Measurements from ENCODE around the gene TICAM1. TPM values are rescaled to one million over a fixed set of nuclear protein-coding genes. Genes with fewer than 3 reads are reported as not detected.
"Not testable (repeated sequence)": the region's sequence is repeated elsewhere in the genome, so short reads cannot be mapped to it uniquely, and the experiment has no call there.

Gene TICAM1
- total RNA-seq, 1 donor from 2014 or later: 39.4 TPM

GRCh38 chr19:4867534-4868285 is 36.2 kb upstream of the TICAM1 start, which contains the start of gene PLIN3:
TSS of gene PLIN3 (minus strand) at chr19:4867667. CDS start at chr19:4861394, 6,273 bp downstream.
- intact Hi-C loops (cut with micrococcal nuclease): loop anchor here (2.0 kb wide), 2 partner anchors 39 to 101 kb away; partner anchors contain the start of gene KDM4B
- POLR2A ChIA-PET: interaction anchor here (0.5 to 2.7 kb wide), 13 partner anchors 10 to 241 kb away, joined by 3 to 14 read pairs (median 4); partner anchors contain the start of genes FEM1A, KDM4B and TICAM1
- Mint-ChIP-seq H3K4me3 (peak within 1 kb of the TSS; percentile 85), H3K9me3 (no peaks in the 10 kb centered on the region), H3K27me3 (no peaks in the 10 kb centered on the region), H3K27ac (peak within 1 kb of the TSS; percentile 69), H3K36me3 (ENCODE audit: low read depth) (no peaks in the 10 kb centered on the region), H3K4me1 (peaks cover 30% of the 10 kb centered on the region)
- DNase-seq (peak; percentile 90), ATAC-seq (ENCODE audit: low read depth) (peak; percentile 95)
- no peak for TF ChIP-seq CTCF (IDR thresholded peaks at IDR 0.05)
- CTCF ChIA-PET: interaction anchor here (1.3 to 7.7 kb wide), 6 partner anchors 10 to 163 kb away, joined by 4 to 89 read pairs (median 12); partner anchors contain the start of gene FEM1A

DNA sequence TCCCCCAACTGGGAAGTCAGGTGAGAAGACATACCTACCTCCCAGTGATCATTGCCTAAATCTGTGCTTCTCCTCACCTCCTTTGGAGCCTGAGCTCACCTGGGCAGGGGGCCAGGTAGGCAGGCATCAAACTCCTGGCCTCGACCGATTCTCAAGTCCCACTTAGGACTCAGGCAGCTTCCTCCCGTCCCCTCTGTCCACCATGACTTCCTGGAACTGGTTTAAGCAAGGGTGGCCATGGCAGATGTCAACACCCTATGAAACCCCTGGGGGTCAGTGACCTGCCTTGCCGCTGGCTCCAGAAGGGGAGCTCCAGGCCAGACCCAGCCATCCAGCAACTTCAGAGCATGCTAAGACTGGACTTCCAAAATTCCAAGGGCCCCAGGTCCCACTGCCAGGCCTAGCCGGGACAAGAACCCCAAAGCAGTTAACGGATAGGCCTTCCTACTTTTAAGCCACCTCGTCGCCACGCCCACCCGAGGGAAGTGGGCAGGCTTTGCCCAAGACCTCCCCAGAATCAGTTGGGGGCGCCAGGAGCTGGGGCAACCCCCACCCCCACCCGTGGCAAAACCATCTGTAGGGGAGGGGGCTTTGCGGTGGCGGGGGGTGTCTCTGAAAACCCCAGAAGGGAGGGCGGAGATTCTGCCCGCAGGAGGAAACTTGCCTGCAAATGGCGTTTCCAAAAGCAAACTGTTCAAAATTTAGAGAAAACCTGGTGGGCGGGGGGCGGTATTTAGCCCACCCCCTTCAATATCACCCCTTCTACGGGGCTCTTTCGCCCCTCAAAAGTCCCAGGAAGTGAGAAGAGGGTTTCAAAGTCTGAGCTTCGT is 35.3 kb upstream of the TICAM1 start:
- no peaks in the 10 kb centered on the region for H3K9me3 Mint-ChIP-seq
- ATAC-seq (ENCODE audit: low read depth) (no peak), DNase-seq (peak; percentile 47)
- H3K4me3 Mint-ChIP-seq: peak overlapping the region; percentile 85
- TF ChIP-seq CTCF (IDR thresholded peaks at IDR 0.05): no peak
- peaks cover 34% of the 10 kb centered on the region for H3K4me1 Mint-ChIP-seq
- no peaks in the 10 kb centered on the region for H3K27me3 Mint-ChIP-seq
- peaks cover 3% of the 10 kb centered on the region for H3K36me3 Mint-ChIP-seq (ENCODE audit: low read depth)
- H3K27ac Mint-ChIP-seq: peak overlapping the region; percentile 56
- intact Hi-C loops (cut with micrococcal nuclease): loop anchor here (2.0 kb wide), 2 partner anchors 38 to 102 kb away; partner anchors contain the start of gene KDM4B
- POLR2A ChIA-PET: interaction anchor here (0.6 to 2.7 kb wide), 10 partner anchors 9 to 164 kb away, joined by 3 to 14 read pairs (median 4); partner anchors contain the start of genes FEM1A, KDM4B and TICAM1
- CTCF ChIA-PET: interaction anchor here (0.9 to 4.2 kb wide), 4 partner anchors 45 to 166 kb away, joined by 3 to 25 read pairs (median 12); partner anchors contain the start of gene FEM1A

DNA sequence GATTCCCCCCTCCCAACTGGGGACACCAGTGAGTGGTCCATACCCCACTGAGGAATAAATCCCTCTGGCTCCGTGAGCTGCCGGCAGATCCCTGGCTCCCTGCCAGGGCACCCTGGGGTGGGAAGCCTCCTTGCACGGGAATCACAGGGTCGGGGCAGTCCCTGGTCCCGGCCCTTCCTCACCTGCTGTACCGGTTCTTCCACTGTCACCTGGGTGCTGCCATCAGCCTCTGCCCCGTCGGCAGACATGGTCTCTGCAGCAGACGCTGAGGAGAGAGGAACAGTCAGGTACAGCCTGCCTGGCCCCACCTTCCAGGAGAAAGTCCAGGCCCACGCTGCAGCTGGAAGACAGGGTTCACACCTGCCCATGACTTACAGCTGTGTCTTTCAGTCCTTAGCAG is 29.6 kb upstream of the TICAM1 start:
- peaks cover 19% of the 10 kb centered on the region for H3K4me1 Mint-ChIP-seq
- no peak for DNase-seq
- no peaks in the 10 kb centered on the region for H3K9me3 Mint-ChIP-seq
- no peak overlapping the region for H3K27ac Mint-ChIP-seq
- peaks cover 32% of the 10 kb centered on the region for H3K36me3 Mint-ChIP-seq (ENCODE audit: low read depth)
- ChIA-PET POLR2A (interaction anchor here (0.6 kb wide), 1 partner anchor 9 kb away, joined by 3 read pairs; no protein-coding TSS in a partner anchor), CTCF (no interaction called here)
- no peak for ATAC-seq (ENCODE audit: low read depth)
- H3K4me3 Mint-ChIP-seq: no peak overlapping the region
- no peak for TF ChIP-seq CTCF (IDR thresholded peaks at IDR 0.05)
- intact Hi-C loops (cut with micrococcal nuclease): no loop called here
- H3K27me3 Mint-ChIP-seq: no peaks in the 10 kb centered on the region

GRCh38 chr19:4859697-4860096 is 28.2 kb upstream of the TICAM1 start:
- ChIA-PET CTCF (interaction anchor here (1.9 kb wide), 1 partner anchor 50 kb away, joined by 6 read pairs; no protein-coding TSS in a partner anchor), POLR2A (interaction anchor here (0.6 kb wide), 1 partner anchor 1905 kb away, joined by 11 read pairs; no protein-coding TSS in a partner anchor)
- H3K36me3 Mint-ChIP-seq (ENCODE audit: low read depth): peaks cover 42% of the 10 kb centered on the region
- ATAC-seq (ENCODE audit: low read depth) (no peak), DNase-seq (no peak)
- no peaks in the 10 kb centered on the region for H3K27me3 Mint-ChIP-seq
- no peak overlapping the region for H3K27ac Mint-ChIP-seq
- no peaks in the 10 kb centered on the region for H3K9me3 Mint-ChIP-seq
- TF ChIP-seq CTCF (IDR thresholded peaks at IDR 0.05): no peak
- intact Hi-C loops (cut with micrococcal nuclease): no loop called here
- peaks cover 18% of the 10 kb centered on the region for H3K4me1 Mint-ChIP-seq
- H3K4me3 Mint-ChIP-seq: no peak overlapping the region

DNA sequence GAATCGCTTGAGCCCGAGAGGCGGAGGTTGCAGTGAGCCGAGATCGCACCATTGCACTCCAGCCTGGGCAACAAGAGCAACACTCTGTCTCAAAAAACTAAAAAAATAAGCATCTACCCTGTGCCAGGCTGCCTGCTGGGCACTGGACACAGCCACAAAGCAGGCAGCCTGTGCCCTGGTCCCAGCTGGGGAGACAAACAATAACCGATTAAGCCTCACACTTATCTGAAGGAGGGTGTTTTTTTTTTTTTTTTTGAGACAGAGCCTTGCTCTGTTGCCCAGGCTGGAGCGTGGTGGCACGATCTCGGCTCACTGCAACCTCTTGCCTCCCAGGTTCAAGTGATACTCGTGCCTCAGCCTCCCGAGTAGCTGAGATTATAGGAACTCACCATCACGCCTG is 25.0 kb upstream of the TICAM1 start:
- H3K9me3 Mint-ChIP-seq; intact Hi-C loops (cut with micrococcal nuclease); DNase-seq; ATAC-seq (ENCODE audit: low read depth); H3K4me3 Mint-ChIP-seq; H3K4me1 Mint-ChIP-seq; H3K27me3 Mint-ChIP-seq; POLR2A ChIA-PET; H3K27ac Mint-ChIP-seq: not testable (repeated sequence)
- H3K36me3 Mint-ChIP-seq (ENCODE audit: low read depth): peaks cover 49% of the 10 kb centered on the region
- CTCF ChIA-PET: interaction anchor here (10.7 kb wide), 1 partner anchor 46 kb away, joined by 292 read pairs; no protein-coding TSS in a partner anchor

DNA sequence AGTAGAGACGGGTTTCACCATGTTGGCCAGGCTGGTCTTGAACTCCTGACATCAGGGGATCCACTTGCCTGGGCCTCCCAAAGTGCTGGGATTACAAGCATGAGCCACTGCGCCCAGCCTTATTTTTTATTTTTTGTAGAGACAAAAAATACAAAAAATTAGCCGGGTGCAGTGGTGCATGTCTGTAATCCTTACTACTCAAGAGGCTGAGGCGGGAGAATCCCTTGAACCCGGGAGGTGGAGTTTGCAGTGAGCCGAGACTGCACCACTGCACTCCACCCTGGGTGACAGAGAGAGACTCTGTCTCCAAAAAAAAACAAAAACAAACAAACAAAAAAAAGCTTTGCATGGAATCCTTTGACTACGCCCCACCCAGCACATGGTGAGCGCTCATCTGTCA is 22.0 kb upstream of the TICAM1 start:
- peaks cover 14% of the 10 kb centered on the region for H3K4me1 Mint-ChIP-seq
- not testable (repeated sequence) for ATAC-seq (ENCODE audit: low read depth); H3K4me3 Mint-ChIP-seq; H3K27me3 Mint-ChIP-seq; H3K9me3 Mint-ChIP-seq; DNase-seq; H3K27ac Mint-ChIP-seq
- POLR2A ChIA-PET: interaction anchor here (0.9 to 1.5 kb wide), 2 partner anchors 13 to 45 kb away, joined by 3 to 5 read pairs; partner anchors contain the start of gene PLIN3
- intact Hi-C loops (cut with micrococcal nuclease): loop anchor here (5.0 kb wide), 1 partner anchor 121 kb away; no protein-coding TSS in a partner anchor
- CTCF ChIA-PET: interaction anchor here (0.6 to 10.7 kb wide), 5 partner anchors 9 to 310 kb away, joined by 3 to 292 read pairs (median 3); no protein-coding TSS in a partner anchor
- H3K36me3 Mint-ChIP-seq (ENCODE audit: low read depth): peaks cover 32% of the 10 kb centered on the region
